Measurements from ENCODE around the gene KRT23. TPM values are rescaled to one million over a fixed set of nuclear protein-coding genes. Genes with fewer than 3 reads are reported as not detected.

KRT23 gene
- total RNA-seq, 1 experiment from 2014 or later, result not detected

GRCh38 chr17:40953881-40954280 lies 16.4 kb upstream of the KRT23 start:
- no peaks in the 10 kb centered on the region for H3K9me3 ChIP-seq (ENCODE audit: control insufficient read depth, low read depth, low read length)
- no peak overlapping the region for H4K91ac ChIP-seq (ENCODE audit: insufficient read length, low read depth, low read length)
- H3K27me3 ChIP-seq (ENCODE audit: insufficient read depth, low read length), result no peaks in the 10 kb centered on the region
- H4K8ac ChIP-seq (replicated peaks; ENCODE audit: insufficient read length, low read depth, low read length), result no peak overlapping the region
- no peak overlapping the region for H2BK15ac ChIP-seq (ENCODE audit: low read depth, low read length)
- no peak overlapping the region for H3K18ac ChIP-seq (ENCODE audit: insufficient read length, low read depth, low read length)
- H3K23me2 ChIP-seq (ENCODE audit: insufficient read length, low read depth, low read length, poor library complexity, severe bottlenecking), result no peaks in the 10 kb centered on the region
- H3K14ac ChIP-seq (ENCODE audit: insufficient read depth, low read length), result no peak overlapping the region
- no peak overlapping the region for H3K56ac ChIP-seq (ENCODE audit: insufficient read length, low read depth, low read length)
- H4K5ac ChIP-seq (ENCODE audit: insufficient read length, low read depth, low read length), result no peak overlapping the region
- H3K9ac ChIP-seq (ENCODE audit: extremely low read depth, insufficient read length, low read length), result no peak overlapping the region
- no peak overlapping the region for H3K27ac Mint-ChIP-seq
- H3K27ac ChIP-seq (ENCODE audit: insufficient read length, low read depth, low read length), result no peak overlapping the region
- WGBS (ENCODE audit: extremely low coverage, insufficient read length, low lambda C conversion rate), result no CpG with 5 or more reads among the region's 2 CpGs
- H2AFZ ChIP-seq (ENCODE audit: low read length), result no peak overlapping the region
- H3K4me1 Mint-ChIP-seq, result peaks cover 22 to 30% of the 10 kb centered on the region in 2 experiments
- H3T11ph ChIP-seq (ENCODE audit: low read length), result no peak overlapping the region
- no peak overlapping the region for H3K23ac ChIP-seq (ENCODE audit: insufficient read length, low read depth, low read length)
- TF ChIP-seq, protein P1, sequence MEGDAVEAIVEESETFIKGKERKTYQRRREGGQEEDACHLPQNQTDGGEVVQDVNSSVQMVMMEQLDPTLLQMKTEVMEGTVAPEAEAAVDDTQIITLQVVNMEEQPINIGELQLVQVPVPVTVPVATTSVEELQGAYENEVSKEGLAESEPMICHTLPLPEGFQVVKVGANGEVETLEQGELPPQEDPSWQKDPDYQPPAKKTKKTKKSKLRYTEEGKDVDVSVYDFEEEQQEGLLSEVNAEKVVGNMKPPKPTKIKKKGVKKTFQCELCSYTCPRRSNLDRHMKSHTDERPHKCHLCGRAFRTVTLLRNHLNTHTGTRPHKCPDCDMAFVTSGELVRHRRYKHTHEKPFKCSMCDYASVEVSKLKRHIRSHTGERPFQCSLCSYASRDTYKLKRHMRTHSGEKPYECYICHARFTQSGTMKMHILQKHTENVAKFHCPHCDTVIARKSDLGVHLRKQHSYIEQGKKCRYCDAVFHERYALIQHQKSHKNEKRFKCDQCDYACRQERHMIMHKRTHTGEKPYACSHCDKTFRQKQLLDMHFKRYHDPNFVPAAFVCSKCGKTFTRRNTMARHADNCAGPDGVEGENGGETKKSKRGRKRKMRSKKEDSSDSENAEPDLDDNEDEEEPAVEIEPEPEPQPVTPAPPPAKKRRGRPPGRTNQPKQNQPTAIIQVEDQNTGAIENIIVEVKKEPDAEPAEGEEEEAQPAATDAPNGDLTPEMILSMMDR (conservative IDR thresholded peaks at IDR 0.05), result no peak
- H3K4me3 Mint-ChIP-seq, result no peak overlapping the region
- no peak overlapping the region for H2BK12ac ChIP-seq (ENCODE audit: insufficient read length, low read depth, low read length)
- H4K20me1 ChIP-seq (ENCODE audit: control insufficient read depth, insufficient read depth, insufficient read length), result no peaks in the 10 kb centered on the region
- no peak overlapping the region for H2AK5ac ChIP-seq (ENCODE audit: insufficient read length, low read length)
- H3K9me3 Mint-ChIP-seq, result no peaks in the 10 kb centered on the region
- no peak overlapping the region for H3K4ac ChIP-seq (ENCODE audit: low read depth, low read length)
- peaks cover 5% of the 10 kb centered on the region; the same call in 1 of the 2 replicates for H3K4me1 ChIP-seq (ENCODE audit: insufficient read depth, low read length)
- H3K4me2 ChIP-seq (ENCODE audit: insufficient read depth, insufficient read length, low read length), result no peak overlapping the region
- H3K36me3 Mint-ChIP-seq (ENCODE audit: insufficient read depth in 1 of 3, low read depth in 3 of 3), result no peaks in the 10 kb centered on the region
- H3K79me2 ChIP-seq (ENCODE audit: insufficient read depth, low read length), result no peaks in the 10 kb centered on the region
- no peaks in the 10 kb centered on the region for H3K79me1 ChIP-seq (ENCODE audit: insufficient read depth, low read depth, low read length, poor library complexity, severe bottlenecking)
- DNase-seq, result no peak
- H3K27me3 Mint-ChIP-seq (ENCODE audit: low read depth), result no peaks in the 10 kb centered on the region; the same call in 1 of the 2 replicates
- no peak overlapping the region for H2BK5ac ChIP-seq (ENCODE audit: insufficient read length, low read length)
- H2BK120ac ChIP-seq (ENCODE audit: low read depth, low read length, poor library complexity, severe bottlenecking), result no peak overlapping the region
- H2BK20ac ChIP-seq (ENCODE audit: low read depth, low read length, poor library complexity, severe bottlenecking), result no peak overlapping the region

Measured in H9 (cell line).